ENCODE results near the gene OLIG2. TPM values are rescaled to one million over a fixed set of nuclear protein-coding genes. Genes with fewer than 3 reads are reported as not detected.

The OLIG2 gene
- polyA plus RNA-seq, 1 of the 3 experiments (the other 2 are of a cell fraction) = not detected

DNA sequence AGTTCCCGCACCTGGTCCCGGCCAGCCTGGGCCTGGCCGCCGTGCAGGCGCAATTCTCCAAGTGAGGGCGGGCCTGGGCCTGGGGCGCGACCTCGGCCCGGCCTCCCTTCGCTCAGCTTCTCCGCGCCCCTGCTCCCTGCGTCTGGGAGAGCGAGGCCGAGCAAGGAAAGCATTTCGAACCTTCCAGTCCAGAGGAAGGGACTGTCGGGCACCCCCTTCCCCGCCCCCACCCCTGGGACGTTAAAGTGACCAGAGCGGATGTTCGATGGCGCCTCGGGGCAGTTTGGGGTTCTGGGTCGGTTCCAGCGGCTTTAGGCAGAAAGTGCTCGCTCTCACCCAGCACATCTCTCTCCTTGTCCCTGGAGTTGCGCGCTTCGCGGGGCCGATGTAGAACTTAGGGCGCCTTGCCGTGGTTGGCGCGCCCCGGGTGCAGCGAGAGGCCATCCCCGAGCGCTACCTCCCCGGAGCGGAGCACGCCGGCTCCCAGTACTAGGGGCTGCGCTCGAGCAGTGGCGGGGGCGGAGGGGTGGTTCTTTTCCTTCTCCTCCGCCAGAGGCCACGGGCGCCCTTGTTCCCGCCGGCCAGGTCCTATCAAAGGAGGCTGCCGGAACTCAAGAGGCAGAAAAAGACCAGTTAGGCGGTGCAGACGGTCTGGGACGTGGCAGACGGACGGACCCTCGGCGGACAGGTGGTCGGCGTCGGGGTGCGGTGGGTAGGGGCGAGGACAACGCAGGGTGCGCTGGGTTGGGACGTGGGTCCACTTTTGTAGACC is 45.4 kb downstream of the OLIG2 start:
- TF ChIP-seq FOXJ3 (CRISPR knock-in tag; IDR thresholded peaks at IDR 0.05) = no peak
- TF ChIP-seq MEF2A (IDR thresholded peaks at IDR 0.05; ENCODE audit: borderline replicate concordance, low read depth) = no peak
- TF ChIP-seq TEAD4 (IDR thresholded peaks at IDR 0.05; ENCODE audit: borderline replicate concordance, insufficient read depth) = no peak
- TF ChIP-seq RCOR1 (IDR thresholded peaks at IDR 0.05; ENCODE audit: low read length) = no peak
- TF ChIP-seq, protein P1, sequence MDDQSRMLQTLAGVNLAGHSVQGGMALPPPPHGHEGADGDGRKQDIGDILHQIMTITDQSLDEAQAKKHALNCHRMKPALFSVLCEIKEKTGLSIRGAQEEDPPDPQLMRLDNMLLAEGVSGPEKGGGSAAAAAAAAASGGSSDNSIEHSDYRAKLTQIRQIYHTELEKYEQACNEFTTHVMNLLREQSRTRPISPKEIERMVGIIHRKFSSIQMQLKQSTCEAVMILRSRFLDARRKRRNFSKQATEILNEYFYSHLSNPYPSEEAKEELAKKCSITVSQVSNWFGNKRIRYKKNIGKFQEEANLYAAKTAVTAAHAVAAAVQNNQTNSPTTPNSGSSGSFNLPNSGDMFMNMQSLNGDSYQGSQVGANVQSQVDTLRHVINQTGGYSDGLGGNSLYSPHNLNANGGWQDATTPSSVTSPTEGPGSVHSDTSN (IDR thresholded peaks at IDR 0.05) = no peak
- no peak for TF ChIP-seq YY1 (IDR thresholded peaks at IDR 0.05; ENCODE audit: low read depth)
- TF ChIP-seq GATA2 (CRISPR knock-in tag; IDR thresholded peaks at IDR 0.05) = no peak
- no peak for TF ChIP-seq NRF1 (IDR thresholded peaks at IDR 0.05; ENCODE audit: low read depth, low read length)
- no peak for TF ChIP-seq RAD21 (IDR thresholded peaks at IDR 0.05; ENCODE audit: low read length)
- no peak for TF ChIP-seq RXRA (IDR thresholded peaks at IDR 0.05; ENCODE audit: borderline replicate concordance, low read depth)
- TF ChIP-seq, protein P2, sequence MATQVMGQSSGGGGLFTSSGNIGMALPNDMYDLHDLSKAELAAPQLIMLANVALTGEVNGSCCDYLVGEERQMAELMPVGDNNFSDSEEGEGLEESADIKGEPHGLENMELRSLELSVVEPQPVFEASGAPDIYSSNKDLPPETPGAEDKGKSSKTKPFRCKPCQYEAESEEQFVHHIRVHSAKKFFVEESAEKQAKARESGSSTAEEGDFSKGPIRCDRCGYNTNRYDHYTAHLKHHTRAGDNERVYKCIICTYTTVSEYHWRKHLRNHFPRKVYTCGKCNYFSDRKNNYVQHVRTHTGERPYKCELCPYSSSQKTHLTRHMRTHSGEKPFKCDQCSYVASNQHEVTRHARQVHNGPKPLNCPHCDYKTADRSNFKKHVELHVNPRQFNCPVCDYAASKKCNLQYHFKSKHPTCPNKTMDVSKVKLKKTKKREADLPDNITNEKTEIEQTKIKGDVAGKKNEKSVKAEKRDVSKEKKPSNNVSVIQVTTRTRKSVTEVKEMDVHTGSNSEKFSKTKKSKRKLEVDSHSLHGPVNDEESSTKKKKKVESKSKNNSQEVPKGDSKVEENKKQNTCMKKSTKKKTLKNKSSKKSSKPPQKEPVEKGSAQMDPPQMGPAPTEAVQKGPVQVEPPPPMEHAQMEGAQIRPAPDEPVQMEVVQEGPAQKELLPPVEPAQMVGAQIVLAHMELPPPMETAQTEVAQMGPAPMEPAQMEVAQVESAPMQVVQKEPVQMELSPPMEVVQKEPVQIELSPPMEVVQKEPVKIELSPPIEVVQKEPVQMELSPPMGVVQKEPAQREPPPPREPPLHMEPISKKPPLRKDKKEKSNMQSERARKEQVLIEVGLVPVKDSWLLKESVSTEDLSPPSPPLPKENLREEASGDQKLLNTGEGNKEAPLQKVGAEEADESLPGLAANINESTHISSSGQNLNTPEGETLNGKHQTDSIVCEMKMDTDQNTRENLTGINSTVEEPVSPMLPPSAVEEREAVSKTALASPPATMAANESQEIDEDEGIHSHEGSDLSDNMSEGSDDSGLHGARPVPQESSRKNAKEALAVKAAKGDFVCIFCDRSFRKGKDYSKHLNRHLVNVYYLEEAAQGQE (IDR thresholded peaks at IDR 0.05; ENCODE audit: low read depth, low read length) = no peak
- TF ChIP-seq FOSL2 (IDR thresholded peaks at IDR 0.05; ENCODE audit: borderline replicate concordance, low read depth) = no peak
- no peak for TF ChIP-seq POLR2AphosphoS5 (IDR thresholded peaks at IDR 0.05; ENCODE audit: low read depth, low read length)
- TF ChIP-seq, protein P3, sequence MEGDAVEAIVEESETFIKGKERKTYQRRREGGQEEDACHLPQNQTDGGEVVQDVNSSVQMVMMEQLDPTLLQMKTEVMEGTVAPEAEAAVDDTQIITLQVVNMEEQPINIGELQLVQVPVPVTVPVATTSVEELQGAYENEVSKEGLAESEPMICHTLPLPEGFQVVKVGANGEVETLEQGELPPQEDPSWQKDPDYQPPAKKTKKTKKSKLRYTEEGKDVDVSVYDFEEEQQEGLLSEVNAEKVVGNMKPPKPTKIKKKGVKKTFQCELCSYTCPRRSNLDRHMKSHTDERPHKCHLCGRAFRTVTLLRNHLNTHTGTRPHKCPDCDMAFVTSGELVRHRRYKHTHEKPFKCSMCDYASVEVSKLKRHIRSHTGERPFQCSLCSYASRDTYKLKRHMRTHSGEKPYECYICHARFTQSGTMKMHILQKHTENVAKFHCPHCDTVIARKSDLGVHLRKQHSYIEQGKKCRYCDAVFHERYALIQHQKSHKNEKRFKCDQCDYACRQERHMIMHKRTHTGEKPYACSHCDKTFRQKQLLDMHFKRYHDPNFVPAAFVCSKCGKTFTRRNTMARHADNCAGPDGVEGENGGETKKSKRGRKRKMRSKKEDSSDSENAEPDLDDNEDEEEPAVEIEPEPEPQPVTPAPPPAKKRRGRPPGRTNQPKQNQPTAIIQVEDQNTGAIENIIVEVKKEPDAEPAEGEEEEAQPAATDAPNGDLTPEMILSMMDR (IDR thresholded peaks at IDR 0.05) = no peak
- no peak for TF ChIP-seq TCF12 (IDR thresholded peaks at IDR 0.05)
- no peak for TF ChIP-seq SMC3 (IDR thresholded peaks at IDR 0.05; ENCODE audit: low read depth, low read length)
- POLR2A ChIA-PET = no interaction called here
- Histone ChIP-seq H2AFZ (ENCODE audit: low read depth) (no peak overlapping the region), H3F3A (replicated peaks; ENCODE audit: insufficient read depth) (no peaks in the 10 kb centered on the region), H3K9me2 (no peaks in the 10 kb centered on the region), H3K79me2 (ENCODE audit: insufficient read depth) (no peaks in the 10 kb centered on the region), H3K4me3 (ENCODE audit: low read depth in 2 of 2, low read length in 1 of 2) (no peak overlapping the region), H3K9ac (no peak overlapping the region), H3K9me3 (no peaks in the 10 kb centered on the region), H3K4me2 (peak overlapping the region; percentile 68; the same call in 1 of the 2 replicates), H3K27me3 (ENCODE audit: insufficient read depth) (peaks cover 97% of the 10 kb centered on the region), H3K4me1 (ENCODE audit: control insufficient read depth in 1 of 2, insufficient read depth in 2 of 2, low read depth in 1 of 2, low read length in 1 of 2) (no peaks in the 10 kb centered on the region), H4K20me1 (ENCODE audit: insufficient read depth) (no peaks in the 10 kb centered on the region), H3K36me3 (replicated peaks in 1 of 2; ENCODE audit: control insufficient read depth in 1 of 2, insufficient read depth in 2 of 2, low read length in 1 of 2) (no peaks in the 10 kb centered on the region), H3K27ac (ENCODE audit: low read depth in 2 of 2, low read length in 1 of 2) (no peak overlapping the region)
- CTCF ChIA-PET = no interaction called here
- peak; percentile 22 for DNase-seq
- WGBS (ENCODE audit: low lambda C conversion rate) = 3% methylated on average over 13 of the region's 69 CpGs

Measured in SK-N-SH (cell line).